KOPT-K1 (cell line): ENCODE results near the gene SIGLEC11.

Source experiments
- H3K27ac ChIP-seq: fragments of 200-600 bp; sonication (generic); 2 replicates; pipeline ENCODE4 v1.5.1; 2016; ENCODE audit warnings: antibody characterized with exemption, mild to moderate bottlenecking, low read depth, low read length; ENCODE audit not compliant: poor library complexity, severe bottlenecking
- H3K36me3 ChIP-seq: fragments of 200-600 bp; sonication (generic); 2 replicates; pipeline ENCODE4 v1.5.1; 2017; ENCODE audit warnings: antibody characterized with exemption, mild to moderate bottlenecking, low read length, moderate library complexity; ENCODE audit not compliant: insufficient read depth
- H3K9me3 ChIP-seq: fragments of 200-600 bp; sonication (generic); 2 replicates; pipeline ENCODE4 v1.5.1; 2017; ENCODE audit warnings: antibody characterized with exemption, low read length, mild to moderate bottlenecking; ENCODE audit not compliant: insufficient read depth, poor library complexity, severe bottlenecking

SIGLEC11 gene

GRCh38 chr19:49988007-49988406, 27.0 kb upstream of the SIGLEC11 start:
- H3K9me3 ChIP-seq, result no peaks in the 10 kb centered on the region
- H3K36me3 ChIP-seq, result peaks cover 76% of the 10 kb centered on the region
- H3K27ac ChIP-seq, result no peak overlapping the region

- Histone ChIP-seq H3K36me3 (peaks cover 70% of the 10 kb centered on the region), H3K9me3 (no peaks in the 10 kb centered on the region), H3K27ac (no peak overlapping the region)
These were observed 26.3 kb upstream of the SIGLEC11 start for GRCh38 chr19:49987159-49987698.

- Histone ChIP-seq H3K27ac (no peak overlapping the region), H3K36me3 (peaks cover 69% of the 10 kb centered on the region), H3K9me3 (no peaks in the 10 kb centered on the region)
These were observed 25.4 kb upstream of the SIGLEC11 start for GRCh38 chr19:49986354-49986753.

GRCh38 chr19:49985871-49986270, 24.9 kb upstream of the SIGLEC11 start:
- Histone ChIP-seq H3K36me3 (peaks cover 64% of the 10 kb centered on the region), H3K9me3 (no peaks in the 10 kb centered on the region), H3K27ac (no peak overlapping the region)

- H3K36me3 ChIP-seq, result peaks cover 59% of the 10 kb centered on the region
- H3K9me3 ChIP-seq, result no peaks in the 10 kb centered on the region
- H3K27ac ChIP-seq, result no peak overlapping the region
These were observed 23.5 kb upstream of the SIGLEC11 start for GRCh38 chr19:49984491-49984890.

- H3K36me3 ChIP-seq, result peaks cover 58% of the 10 kb centered on the region
- H3K9me3 ChIP-seq, result no peaks in the 10 kb centered on the region
- H3K27ac ChIP-seq, result no peak overlapping the region
These were observed 22.8 kb upstream of the SIGLEC11 start for GRCh38 chr19:49983645-49984229.

- H3K27ac ChIP-seq, result no peak overlapping the region
- no peaks in the 10 kb centered on the region for H3K9me3 ChIP-seq
- H3K36me3 ChIP-seq, result peaks cover 51% of the 10 kb centered on the region
These were observed 20.9 kb upstream of the SIGLEC11 start for GRCh38 chr19:49981603-49982593.

- Histone ChIP-seq H3K36me3 (peaks cover 31% of the 10 kb centered on the region), H3K9me3 (no peaks in the 10 kb centered on the region), H3K27ac (no peak overlapping the region)
These were observed 17.4 kb upstream of the SIGLEC11 start for GRCh38 chr19:49978324-49978723.

- H3K9me3 ChIP-seq, result no peaks in the 10 kb centered on the region
- no peak overlapping the region for H3K27ac ChIP-seq
- peaks cover 31% of the 10 kb centered on the region for H3K36me3 ChIP-seq
These were observed 16.9 kb upstream of the SIGLEC11 start for GRCh38 chr19:49977881-49978280.

GRCh38 chr19:49977076-49977475, 16.1 kb upstream of the SIGLEC11 start:
- no peak overlapping the region for H3K27ac ChIP-seq
- H3K9me3 ChIP-seq, result no peaks in the 10 kb centered on the region
- H3K36me3 ChIP-seq, result peaks cover 28% of the 10 kb centered on the region

GRCh38 chr19:49976496-49976895, 15.5 kb upstream of the SIGLEC11 start:
- Histone ChIP-seq H3K27ac (no peak overlapping the region), H3K9me3 (no peaks in the 10 kb centered on the region), H3K36me3 (peaks cover 22% of the 10 kb centered on the region)

GRCh38 chr19:49975051-49975450, 14.1 kb upstream of the SIGLEC11 start:
- Histone ChIP-seq H3K9me3 (no peaks in the 10 kb centered on the region), H3K27ac (no peak overlapping the region), H3K36me3 (peaks cover 21% of the 10 kb centered on the region; the same call in 1 of the 2 replicates)

- no peak overlapping the region for H3K27ac ChIP-seq
- peaks cover 18% of the 10 kb centered on the region; the same call in 1 of the 2 replicates for H3K36me3 ChIP-seq
- no peaks in the 10 kb centered on the region for H3K9me3 ChIP-seq
These were observed 13.0 kb upstream of the SIGLEC11 start for GRCh38 chr19:49973987-49974386.

GRCh38 chr19:49972841-49973240, 11.9 kb upstream of the SIGLEC11 start:
- no peak overlapping the region for H3K27ac ChIP-seq
- H3K36me3 ChIP-seq, result peaks cover 15% of the 10 kb centered on the region; the same call in 1 of the 2 replicates
- no peaks in the 10 kb centered on the region for H3K9me3 ChIP-seq

- no peak overlapping the region for H3K27ac ChIP-seq
- no peaks in the 10 kb centered on the region for H3K9me3 ChIP-seq
- peaks cover 13% of the 10 kb centered on the region; the same call in 1 of the 2 replicates for H3K36me3 ChIP-seq
These were observed 11.0 kb upstream of the SIGLEC11 start for GRCh38 chr19:49971991-49972411.
